OCI-LY7 (cell line): ENCODE results near the gene ABCG8. TPM values are rescaled to one million over a fixed set of nuclear protein-coding genes. Genes with fewer than 3 reads are reported as not detected.

ENCODE experiments used
- BruUV-seq: library from RNA; stranded (reverse); fragments of 400-500 nt; replicated peaks from 2 replicates; lab custom pipeline; 2021; lab: Mats Ljungman, UMichigan
- CTCF ChIA-PET: fragments of 300-600 bp; sonication (Branson Sonifier 250); formaldehyde crosslinking; loops from one replicate; lab custom pipeline; 2022; ENCODE audit warnings: antibody characterized with exemption; ENCODE audit not compliant: unreplicated experiment; lab: Charles Lee
- POLR2A ChIA-PET: fragments of 300-600 bp; sonication (Branson Sonifier 250); formaldehyde crosslinking; loops from one replicate; lab custom pipeline; 2022; ENCODE audit warnings: antibody characterized with exemption; lab: Charles Lee
- DNase-seq: peaks from one replicate; pipeline ENCODE4 v3.0.0-alpha.2; 2015; ENCODE audit warnings: low spot score
- H2AFZ ChIP-seq: fragments of 200-600 bp; sonication (generic), shearing (Covaris generic); 2 replicates; pipeline ENCODE4 v1.6.1; 2014; ENCODE audit warnings: mild to moderate bottlenecking, antibody characterized with exemption, low read length, moderate library complexity
- H3K27ac ChIP-seq: fragments of 200-600 bp; sonication (generic); 2 replicates; pipeline ENCODE4 v1.5.1; 2014; ENCODE audit warnings: mixed run types, low read depth, mild to moderate bottlenecking, moderate library complexity, low read length, inconsistent platforms; ENCODE audit not compliant: poor library complexity, severe bottlenecking
- H3K36me3 ChIP-seq: fragments of 200-600 bp; sonication (generic); 2 replicates; pipeline ENCODE4 v1.6.1; 2014; ENCODE audit warnings: mild to moderate bottlenecking, antibody characterized with exemption, low read length, moderate library complexity, mixed read lengths; ENCODE audit not compliant: insufficient read depth
- H3K4me1 ChIP-seq: fragments of 200-600 bp; sonication (generic); 2 replicates; pipeline ENCODE4 v1.5.1; 2014; ENCODE audit warnings: mild to moderate bottlenecking, low read length; ENCODE audit not compliant: insufficient read depth, poor library complexity, severe bottlenecking
- H3K4me2 ChIP-seq: fragments of 200-600 bp; sonication (generic); 2 replicates; pipeline ENCODE4 v1.6.1; 2014; ENCODE audit warnings: mild to moderate bottlenecking, low read length
- H3K4me3 ChIP-seq: fragments of 200-600 bp; sonication (generic); 2 replicates; pipeline ENCODE4 v1.5.1; 2014; ENCODE audit warnings: mild to moderate bottlenecking, low read depth, low read length; ENCODE audit not compliant: poor library complexity, severe bottlenecking
- H3K79me2 ChIP-seq: fragments of 200-600 bp; sonication (generic); 2 replicates; pipeline ENCODE4 v1.6.1; 2016; ENCODE audit warnings: low read depth, mild to moderate bottlenecking, low read length, moderate library complexity, mixed read lengths; ENCODE audit not compliant: insufficient read depth
- H3K9me2 ChIP-seq: fragments of 200-600 bp; sonication (generic); 2 replicates; pipeline ENCODE4 v1.6.1; 2016; ENCODE audit warnings: mild to moderate bottlenecking, low read length, mixed read lengths; ENCODE audit not compliant: insufficient read depth
- H3K9me3 ChIP-seq: fragments of 200-600 bp; sonication (generic); 2 replicates; pipeline ENCODE4 v1.6.1; 2014; ENCODE audit warnings: mild to moderate bottlenecking, mixed run types, low read length, mixed read lengths
- H4K20me1 ChIP-seq: fragments of 200-600 bp; sonication (generic); 2 replicates; pipeline ENCODE4 v1.6.1; 2014; ENCODE audit warnings: mild to moderate bottlenecking, antibody characterized with exemption, low read length, moderate library complexity, mixed read lengths; ENCODE audit not compliant: insufficient read depth
- CTCF ChIP-seq: fragments of 200-600 bp; sonication (generic); conservative IDR thresholded peaks from 2 replicates; pipeline ENCODE4 v1.5.1; 2014; ENCODE audit warnings: mild to moderate bottlenecking, antibody characterized with exemption, low read length, moderate library complexity, mixed read lengths
- EZH2phosphoT487 ChIP-seq: fragments of 200-600 bp; sonication (generic); IDR thresholded peaks from 2 replicates; pipeline ENCODE4 v1.6.1; 2018; ENCODE audit warnings: low read depth, borderline replicate concordance, mild to moderate bottlenecking, mixed run types, antibody characterized with exemption, low read length, moderate library complexity, mixed read lengths
- intact Hi-C: fragments of 100-400 bp; cut with micrococcal nuclease; formaldehyde crosslinking; loops from one replicate; pipeline ENCODE4 v1.10.0; 2022; ENCODE audit not compliant: unreplicated experiment
- total RNA-seq, 2 experiments: library from RNA; depleted of rRNA in 1 of 2; stranded (reverse); fragments of >200 nt in 1 of 2; shearing (Covaris generic) in 1 of 2; gene quantifications; 2 replicates each; pipeline ENCODE4 v1.2.3, GENCODE V29; 2014 to 2022

ABCG8 gene
- total RNA-seq, 2 experiments from 2014 or later, result not detected

- CTCF ChIA-PET, result no interaction called here
- H3K4me3 ChIP-seq, result no peak overlapping the region
- no TSS peak for BruUV-seq
These were observed 12.2 kb upstream of the ABCG8 start for GRCh38 chr2:43826305-43827250.

GRCh38 chr2:43831543-43832294, 7.1 kb upstream of the ABCG8 start:
- no peak for TF ChIP-seq CTCF
- no peak for TF ChIP-seq EZH2phosphoT487
- Histone ChIP-seq H4K20me1 (no peaks in the 10 kb centered on the region), H3K36me3 (no peaks in the 10 kb centered on the region), H3K4me3 (no peak overlapping the region), H3K9me3 (no peaks in the 10 kb centered on the region), H3K27ac (no peak overlapping the region), H3K4me1 (no peaks in the 10 kb centered on the region), H2AFZ (no peak overlapping the region), H3K79me2 (no peaks in the 10 kb centered on the region), H3K4me2 (no peak overlapping the region), H3K9me2 (no peaks in the 10 kb centered on the region)
- intact Hi-C loops, result no loop called here
- ChIA-PET POLR2A (no interaction called here), CTCF (no interaction called here)
- DNase-seq, result no peak
- BruUV-seq, result no TSS peak

More at GRCh38 chr2:43826305-43827250, 12.2 kb upstream of the ABCG8 start:
- Histone ChIP-seq H3K4me1 (no peaks in the 10 kb centered on the region), H3K36me3 (no peaks in the 10 kb centered on the region), H3K27ac (no peak overlapping the region), H3K4me2 (no peak overlapping the region), H3K9me3 (no peaks in the 10 kb centered on the region), H4K20me1 (no peaks in the 10 kb centered on the region), H3K79me2 (no peaks in the 10 kb centered on the region), H2AFZ (no peak overlapping the region), H3K9me2 (no peaks in the 10 kb centered on the region)
- intact Hi-C loops, result no loop called here
- DNase-seq, result no peak
- TF ChIP-seq EZH2phosphoT487 (no peak), CTCF (no peak)
- POLR2A ChIA-PET, result interaction anchor here (0.5 to 0.8 kb wide), 4 partner anchors 25 to 537 kb away, joined by 3 to 5 read pairs (median 4); no protein-coding TSS in a partner anchor
